CD4-positive, alpha-beta memory T cell (primary cell): ENCODE results near the gene SRPK3. TPM values are rescaled to one million over a fixed set of nuclear protein-coding genes. Genes with fewer than 3 reads are reported as not detected.

Experiments
- CTCF ChIA-PET: fragments of 350-600 bp; sonication (Branson Sonifier 250); formaldehyde crosslinking; loops from one replicate; lab custom pipeline; 2021; ENCODE audit warnings: inconsistent platforms; ENCODE audit not compliant: partially characterized antibody; lab: Charles Lee
- POLR2A ChIA-PET: fragments of 350-600 bp; sonication (Branson Sonifier 250); formaldehyde crosslinking; loops from one replicate; lab custom pipeline; 2021; ENCODE audit not compliant: partially characterized antibody; lab: Charles Lee
- DNase-seq, 5 donors: peaks; one replicate each; pipeline versions ENCODE4 v3.0.0 to v3.0.0-alpha.2; 2020 to 2022; ENCODE audit warnings: mixed read lengths in 1 of 5
- H3K27ac ChIP-seq: one replicate; pipeline ENCODE4 v1.7.0; 2013; ENCODE audit warnings: low read depth, low read length
- H3K27me3 ChIP-seq: 2 replicates; pipeline ENCODE4 v1.7.0; 2013; ENCODE audit warnings: mild to moderate bottlenecking, low read length, moderate library complexity; ENCODE audit not compliant: insufficient read depth
- H3K36me3 ChIP-seq: 2 replicates; pipeline ENCODE4 v1.7.0; 2013; ENCODE audit warnings: mild to moderate bottlenecking, low read length, moderate library complexity; ENCODE audit not compliant: insufficient read depth
- H3K4me1 ChIP-seq: 2 replicates; pipeline ENCODE4 v1.7.0; 2013; ENCODE audit warnings: mild to moderate bottlenecking, low read length, moderate library complexity; ENCODE audit not compliant: insufficient read depth
- H3K4me3 ChIP-seq, 2 donors: one replicate each; pipeline ENCODE4 v1.7.0; 2013; ENCODE audit warnings: low read length in 2 of 2, mild to moderate bottlenecking in 1 of 2
- H3K9me3 ChIP-seq, 2 donors: one replicate each; pipeline ENCODE4 v1.7.0; 2013; ENCODE audit warnings: low read length in 2 of 2, control low read depth in 1 of 2; ENCODE audit not compliant: control insufficient read depth in 1 of 2
- H3K27ac Mint-ChIP-seq, 7 donors: one replicate each; pipeline ENCODE4 v1.8.0; 2020 to 2021; ENCODE audit warnings: mixed read lengths in 7 of 7, mild to moderate bottlenecking in 6 of 7, inconsistent platforms in 3 of 7, moderate library complexity in 3 of 7
- H3K27me3 Mint-ChIP-seq, 2 donors: one replicate each; pipeline ENCODE4 v1.8.0; 2020 to 2021; ENCODE audit warnings: mixed read lengths in 2 of 2
- H3K36me3 Mint-ChIP-seq, 2 donors: one replicate each; pipeline ENCODE4 v1.8.0; 2020 to 2021; ENCODE audit warnings: mixed read lengths in 2 of 2, inconsistent platforms in 1 of 2, mild to moderate bottlenecking in 1 of 2
- H3K4me1 Mint-ChIP-seq, 4 donors: one replicate each; pipeline ENCODE4 v1.8.0; 2020 to 2021; ENCODE audit warnings: mixed read lengths in 4 of 4, mild to moderate bottlenecking in 1 of 4
- H3K4me3 Mint-ChIP-seq, 8 donors: one replicate each; pipeline ENCODE4 v1.8.0; 2020 to 2021; ENCODE audit warnings: mixed read lengths in 8 of 8, mild to moderate bottlenecking in 7 of 8, moderate library complexity in 6 of 8, inconsistent platforms in 3 of 8
- H3K9me3 Mint-ChIP-seq, 8 donors: one replicate each; pipeline ENCODE4 v1.8.0; 2020 to 2021; ENCODE audit warnings: mixed read lengths in 8 of 8, mild to moderate bottlenecking in 5 of 8, inconsistent platforms in 3 of 8, moderate library complexity in 1 of 8
- intact Hi-C: fragments of 100-400 bp; cut with micrococcal nuclease; formaldehyde crosslinking; loops from one replicate; pipeline ENCODE4 v1.15.1; 2023
- polyA plus RNA-seq, 2 donors: library from polyadenylated mRNA; unstranded; fragments of 300-500 nt; fragmentation: Illumina TruSeq; gene quantifications; one replicate each; pipeline ENCODE4 v1.2.3, GENCODE V29; 2021
- total RNA-seq, 2 experiments: library from RNA; stranded (reverse); gene quantifications; one replicate each; pipeline ENCODE4 v1.2.3, GENCODE V29; 2021

The SRPK3 gene
- total and polyA plus RNA-seq, 4 experiments from 2014 or later, result not detected

- Mint-ChIP-seq H3K9me3 (peaks cover 0 to 5% (median 0%) of the 10 kb centered on the region in 8 donors), H3K4me1 (peaks cover 12 to 30% (median 21%) of the 10 kb centered on the region in 4 donors), H3K27me3 (no peaks in the 10 kb centered on the region), H3K36me3 (peaks cover 0 to 17% of the 10 kb centered on the region in 2 donors), H3K4me3 (peak overlapping the region; percentile 89 to 95 (median 92)), H3K27ac (peak overlapping the region; percentile 74 to 93 (median 90))
- CTCF ChIA-PET, result interaction anchor here (0.7 kb wide), 1 partner anchor 133 kb away, joined by 3 read pairs; no protein-coding TSS in a partner anchor
- H3K4me3 ChIP-seq, result peak overlapping the region; percentile 63 to 69
- H3K9me3 ChIP-seq, result no peaks in the 10 kb centered on the region
- DNase-seq, result no peak
- H3K36me3 ChIP-seq, result peaks cover 7% of the 10 kb centered on the region
- no peaks in the 10 kb centered on the region for H3K27me3 ChIP-seq
- H3K4me1 ChIP-seq, result peaks cover 43% of the 10 kb centered on the region
- POLR2A ChIA-PET, result interaction anchor here (4.0 kb wide), 1 partner anchor 133 kb away, joined by 54 read pairs; the partner anchor contains the start of gene ARHGAP4
- H3K27ac ChIP-seq, result peak overlapping the region; percentile 85
- intact Hi-C loops, result no loop called here
Measured at GRCh38 chrX:153793291-153793690, 12.4 kb downstream of the SRPK3 start.

- CTCF ChIA-PET, result interaction anchor here (0.9 to 1.4 kb wide), 4 partner anchors 33 to 153 kb away, joined by 3 to 4 read pairs (median 4); partner anchors contain the start of gene SLC6A8
- no peaks in the 10 kb centered on the region for H3K27me3 ChIP-seq
- Mint-ChIP-seq H3K4me1 (peaks cover 12 to 30% (median 21%) of the 10 kb centered on the region in 4 donors), H3K4me3 (peak within 1 kb of the TSS; percentile 89 to 95 (median 92)), H3K27me3 (no peaks in the 10 kb centered on the region), H3K36me3 (peaks cover 0 to 16% of the 10 kb centered on the region in 2 donors), H3K9me3 (peaks cover 0 to 5% (median 0%) of the 10 kb centered on the region in 8 donors), H3K27ac (peak within 1 kb of the TSS; percentile 90 to 95 (median 92))
- POLR2A ChIA-PET, result interaction anchor here (0.9 to 4.0 kb wide), 7 partner anchors 25 to 690 kb away, joined by 3 to 54 read pairs (median 3); partner anchors contain the start of genes ARHGAP4 and HCFC1
- H3K4me3 ChIP-seq, result peak within 1 kb of the TSS; percentile 63 to 69
- intact Hi-C loops, result loop anchor here (1.0 to 2.0 kb wide), 4 partner anchors 23 to 177 kb away; partner anchors contain the start of genes ABCD1, BCAP31 and HCFC1
- H3K9me3 ChIP-seq, result no peaks in the 10 kb centered on the region
- H3K4me1 ChIP-seq, result peaks cover 43% of the 10 kb centered on the region
- peak; percentile 93 to 95 (median 94) for DNase-seq
- H3K27ac ChIP-seq, result peak within 1 kb of the TSS; percentile 85
- peaks cover 7% of the 10 kb centered on the region for H3K36me3 ChIP-seq
Measured at GRCh38 chrX:153794018-153794896, 13.4 kb downstream of the SRPK3 start, which contains the start of the genes IDH3G and SSR4. Gene IDH3G, minus strand, starts transcription at chrX:153794375. Its CDS starts 49 bp downstream, at chrX:153794326. Gene SSR4, plus strand, starts transcription at chrX:153794668. Its CDS starts 20 bp downstream, at chrX:153794688.

DNA sequence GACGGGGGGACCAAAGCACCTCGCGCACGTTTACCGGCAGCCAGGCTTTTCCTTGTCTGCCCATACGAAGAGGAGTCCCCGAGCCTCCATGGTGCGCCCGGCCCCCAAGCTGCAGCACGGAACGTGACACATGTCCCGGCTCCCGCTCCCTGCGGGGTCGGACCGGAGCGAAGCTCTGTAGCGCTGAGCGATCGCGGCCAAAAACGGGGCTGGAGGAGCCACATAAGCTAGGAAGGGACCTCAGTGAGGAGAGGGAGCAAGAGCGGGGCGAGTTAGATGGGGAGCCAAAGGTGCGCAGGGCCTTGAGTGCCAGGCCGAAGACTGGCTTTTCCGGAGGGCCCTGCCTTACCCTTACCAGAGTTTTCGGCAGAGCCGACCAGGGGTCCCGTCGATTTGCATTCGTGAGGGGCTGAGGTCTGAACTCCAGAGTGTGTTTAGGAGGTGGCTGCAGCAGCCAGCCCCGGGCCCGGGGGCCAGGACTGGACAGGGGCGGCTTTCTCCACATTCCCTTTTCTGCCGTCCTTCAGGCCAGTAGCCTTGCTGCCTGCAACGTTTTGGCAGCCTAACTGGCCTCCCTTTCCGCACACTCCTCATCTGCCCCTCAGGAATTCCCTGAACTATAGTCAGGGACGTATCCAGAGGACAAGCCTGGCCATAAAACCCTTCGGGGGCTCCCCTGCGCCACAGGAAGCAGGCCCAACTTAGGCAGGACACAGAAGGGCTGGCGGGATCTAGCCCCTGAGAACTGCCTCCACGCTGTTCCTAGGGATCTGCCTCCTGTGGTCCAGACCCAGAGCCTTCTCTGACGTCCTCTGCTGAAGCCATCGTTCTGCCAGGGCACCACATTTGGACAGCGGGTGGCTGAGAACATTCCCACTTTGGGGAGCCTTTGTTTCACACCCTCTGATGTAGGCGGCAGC, 14.3 kb downstream of the SRPK3 start:
- intact Hi-C loops, result loop anchor here (1.0 to 2.0 kb wide), 4 partner anchors 22 to 176 kb away; partner anchors contain the start of genes ABCD1, BCAP31 and HCFC1
- CTCF ChIA-PET, result interaction anchor here (0.9 to 1.4 kb wide), 4 partner anchors 34 to 152 kb away, joined by 3 to 4 read pairs (median 4); partner anchors contain the start of gene SLC6A8
- POLR2A ChIA-PET, result interaction anchor here (0.9 to 4.0 kb wide), 7 partner anchors 24 to 689 kb away, joined by 3 to 54 read pairs (median 3); partner anchors contain the start of genes ARHGAP4 and HCFC1

DNA sequence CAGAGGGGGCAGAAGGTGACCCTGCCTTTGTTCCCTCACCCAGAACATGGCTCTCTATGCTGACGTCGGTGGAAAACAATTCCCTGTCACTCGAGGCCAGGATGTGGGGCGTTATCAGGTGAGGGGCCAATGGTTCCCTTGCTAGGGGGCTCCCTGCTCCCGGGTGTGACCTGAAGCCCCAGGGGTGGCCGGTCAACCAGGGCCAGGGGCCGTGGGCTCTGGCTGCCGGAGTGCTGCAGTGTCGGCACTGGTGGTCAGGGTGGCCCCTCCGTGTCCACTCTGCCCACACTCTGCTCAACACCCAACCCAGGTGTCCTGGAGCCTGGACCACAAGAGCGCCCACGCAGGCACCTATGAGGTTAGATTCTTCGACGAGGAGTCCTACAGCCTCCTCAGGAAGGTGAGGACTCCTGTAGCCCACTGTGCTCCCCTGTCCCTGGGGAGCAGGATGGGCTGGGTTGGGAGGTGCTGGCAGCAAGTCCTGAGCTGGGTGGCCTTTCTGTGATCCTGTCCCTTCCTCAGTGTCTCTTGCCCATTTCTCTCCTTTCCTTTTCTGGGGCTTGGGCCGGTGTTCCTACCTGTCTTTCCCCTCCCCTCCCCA, 16.7 kb downstream of the SRPK3 start:
- H3K4me1 Mint-ChIP-seq, result peaks cover 8 to 29% (median 16%) of the 10 kb centered on the region in 4 donors
- no peaks in the 10 kb centered on the region for H3K9me3 ChIP-seq
- ChIA-PET POLR2A (interaction anchor here (1.1 kb wide), 1 partner anchor 108 kb away, joined by 3 read pairs; no protein-coding TSS in a partner anchor), CTCF (no interaction called here)
- peaks cover 2% of the 10 kb centered on the region for H3K36me3 ChIP-seq
- peak overlapping the region in 2 of 8 donors; percentile 6 to 25 for H3K4me3 Mint-ChIP-seq
- no peak for DNase-seq
- no peak overlapping the region for H3K4me3 ChIP-seq
- no peak overlapping the region for H3K27ac ChIP-seq
- intact Hi-C loops, result no loop called here
- no peak overlapping the region for H3K27ac Mint-ChIP-seq
- H3K9me3 Mint-ChIP-seq, result peaks cover 0 to 2% (median 0%) of the 10 kb centered on the region in 8 donors
- H3K27me3 ChIP-seq, result no peaks in the 10 kb centered on the region
- H3K36me3 Mint-ChIP-seq, result peaks cover 0 to 10% of the 10 kb centered on the region in 2 donors
- H3K4me1 ChIP-seq, result peaks cover 27% of the 10 kb centered on the region
- no peaks in the 10 kb centered on the region for H3K27me3 Mint-ChIP-seq

More for the DNA sequence above, 14.3 kb downstream of the SRPK3 start:
- H3K27me3 Mint-ChIP-seq, result no peaks in the 10 kb centered on the region
- peaks cover 0 to 5% (median 0%) of the 10 kb centered on the region in 8 donors for H3K9me3 Mint-ChIP-seq
- H3K36me3 Mint-ChIP-seq, result peaks cover 0 to 11% of the 10 kb centered on the region in 2 donors
- H3K4me3 Mint-ChIP-seq, result peak overlapping the region; percentile 89 to 95 (median 92)
- DNase-seq, result peak in 1 of 5 donors; percentile 49
- Histone ChIP-seq H3K36me3 (peaks cover 6% of the 10 kb centered on the region), H3K27ac (peak overlapping the region; percentile 85), H3K27me3 (no peaks in the 10 kb centered on the region), H3K4me1 (peaks cover 43% of the 10 kb centered on the region), H3K4me3 (peak overlapping the region; percentile 42 to 63), H3K9me3 (no peaks in the 10 kb centered on the region)
- peaks cover 12 to 30% (median 21%) of the 10 kb centered on the region in 4 donors for H3K4me1 Mint-ChIP-seq
- peak overlapping the region; percentile 70 to 94 (median 91) for H3K27ac Mint-ChIP-seq

DNA sequence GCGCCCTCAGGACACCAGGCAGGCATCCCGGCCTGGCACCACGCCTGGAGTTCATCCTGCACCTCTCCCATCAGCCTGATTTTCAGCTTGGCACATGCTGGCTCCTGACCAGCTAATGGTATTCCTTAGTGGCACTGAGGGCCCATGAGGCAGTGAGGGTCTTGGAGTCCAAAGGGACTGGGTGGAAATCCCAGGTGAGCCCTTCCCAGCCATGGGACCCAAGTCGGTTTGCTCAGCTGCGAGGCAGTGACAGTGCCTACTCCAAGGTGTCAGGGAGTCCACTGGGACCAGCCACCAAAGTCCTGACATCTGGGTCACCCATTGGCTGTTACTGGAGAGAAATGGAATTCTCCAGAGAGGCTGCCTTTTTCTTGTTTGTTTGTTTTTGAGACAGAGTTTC, 18.5 kb downstream of the SRPK3 start:
- POLR2A ChIA-PET, result interaction anchor here (1.6 kb wide), 1 partner anchor 127 kb away, joined by 3 read pairs; no protein-coding TSS in a partner anchor
- peaks cover 2% of the 10 kb centered on the region for H3K36me3 ChIP-seq
- no peaks in the 10 kb centered on the region for H3K27me3 ChIP-seq
- intact Hi-C loops, result no loop called here
- H3K9me3 ChIP-seq, result no peaks in the 10 kb centered on the region
- CTCF ChIA-PET, result no interaction called here
- DNase-seq, result no peak
- Mint-ChIP-seq H3K27me3 (no peaks in the 10 kb centered on the region), H3K27ac (no peak overlapping the region), H3K36me3 (peaks cover 0 to 2% of the 10 kb centered on the region in 2 donors), H3K4me3 (no peak overlapping the region), H3K4me1 (peaks cover 3 to 15% (median 11%) of the 10 kb centered on the region in 4 donors), H3K9me3 (no peaks in the 10 kb centered on the region)
- no peak overlapping the region for H3K27ac ChIP-seq
- H3K4me1 ChIP-seq, result peaks cover 17% of the 10 kb centered on the region
- H3K4me3 ChIP-seq, result no peak overlapping the region

GRCh38 chrX:153800177-153800722, 19.4 kb downstream of the SRPK3 start:
- no peaks in the 10 kb centered on the region for H3K9me3 ChIP-seq
- no peak overlapping the region for H3K4me3 ChIP-seq
- POLR2A ChIA-PET, result interaction anchor here (1.5 to 1.6 kb wide), 2 partner anchors 100 to 126 kb away, joined by 3 read pairs; no protein-coding TSS in a partner anchor
- peaks cover 2% of the 10 kb centered on the region for H3K36me3 ChIP-seq
- H3K27ac ChIP-seq, result no peak overlapping the region
- DNase-seq, result no peak
- intact Hi-C loops, result no loop called here
- Mint-ChIP-seq H3K27ac (no peak overlapping the region), H3K27me3 (no peaks in the 10 kb centered on the region), H3K36me3 (peaks cover 0 to 2% of the 10 kb centered on the region in 2 donors), H3K4me3 (no peak overlapping the region), H3K4me1 (peaks cover 3 to 14% (median 8%) of the 10 kb centered on the region in 4 donors), H3K9me3 (no peaks in the 10 kb centered on the region)
- CTCF ChIA-PET, result no interaction called here
- peaks cover 14% of the 10 kb centered on the region for H3K4me1 ChIP-seq
- H3K27me3 ChIP-seq, result no peaks in the 10 kb centered on the region
